ENCODE data around the gene CRYL1.

Gene CRYL1

GRCh38 chr13:20482787-20483186, 42.9 kb downstream of the CRYL1 start:
- Histone ChIP-seq H3K36me3 (ENCODE audit: control insufficient read depth, insufficient read depth, low read length) (no peaks in the 10 kb centered on the region), H3K27me3 (ENCODE audit: control insufficient read depth, insufficient read depth, low read length) (no peaks in the 10 kb centered on the region), H3K4me1 (ENCODE audit: control insufficient read depth, insufficient read depth, low read length) (peaks cover 6% of the 10 kb centered on the region), H3K9me3 (ENCODE audit: control insufficient read depth, insufficient read depth, low read length) (no peaks in the 10 kb centered on the region), H3K4me3 (ENCODE audit: low read depth, low read length) (no peak overlapping the region), H3K9ac (ENCODE audit: low read depth, low read length) (no peak overlapping the region)

GRCh38 chr13:20482275-20482761, 43.3 kb downstream of the CRYL1 start:
- H3K36me3 ChIP-seq (ENCODE audit: control insufficient read depth, insufficient read depth, low read length), result no peaks in the 10 kb centered on the region
- H3K4me1 ChIP-seq (ENCODE audit: control insufficient read depth, insufficient read depth, low read length), result peaks cover 6% of the 10 kb centered on the region
- no peak overlapping the region for H3K9ac ChIP-seq (ENCODE audit: low read depth, low read length)
- no peaks in the 10 kb centered on the region for H3K9me3 ChIP-seq (ENCODE audit: control insufficient read depth, insufficient read depth, low read length)
- no peak overlapping the region for H3K4me3 ChIP-seq (ENCODE audit: low read depth, low read length)
- no peaks in the 10 kb centered on the region for H3K27me3 ChIP-seq (ENCODE audit: control insufficient read depth, insufficient read depth, low read length)

- no peaks in the 10 kb centered on the region for H3K9me3 ChIP-seq (ENCODE audit: control insufficient read depth, insufficient read depth, low read length)
- no peak overlapping the region for H3K4me3 ChIP-seq (ENCODE audit: low read depth, low read length)
Measured at GRCh38 chr13:20477394-20477793, 48.3 kb downstream of the CRYL1 start.

GRCh38 chr13:20475927-20476691, 49.5 kb downstream of the CRYL1 start:
- H3K9ac ChIP-seq (ENCODE audit: low read depth, low read length), result no peak overlapping the region
- no peaks in the 10 kb centered on the region for H3K27me3 ChIP-seq (ENCODE audit: control insufficient read depth, insufficient read depth, low read length)
- H3K36me3 ChIP-seq (ENCODE audit: control insufficient read depth, insufficient read depth, low read length), result no peaks in the 10 kb centered on the region

More at GRCh38 chr13:20477394-20477793, 48.3 kb downstream of the CRYL1 start:
- no peaks in the 10 kb centered on the region for H3K27me3 ChIP-seq (ENCODE audit: control insufficient read depth, insufficient read depth, low read length)
- peaks cover 6% of the 10 kb centered on the region for H3K4me1 ChIP-seq (ENCODE audit: control insufficient read depth, insufficient read depth, low read length)
- no peak overlapping the region for H3K9ac ChIP-seq (ENCODE audit: low read depth, low read length)
- H3K36me3 ChIP-seq (ENCODE audit: control insufficient read depth, insufficient read depth, low read length), result no peaks in the 10 kb centered on the region

GRCh38 chr13:20474515-20474914, 51.1 kb downstream of the CRYL1 start:
- H3K27me3 ChIP-seq (ENCODE audit: control insufficient read depth, insufficient read depth, low read length), result no peaks in the 10 kb centered on the region
- no peak overlapping the region for H3K4me3 ChIP-seq (ENCODE audit: low read depth, low read length)
- H3K36me3 ChIP-seq (ENCODE audit: control insufficient read depth, insufficient read depth, low read length), result no peaks in the 10 kb centered on the region
- H3K9ac ChIP-seq (ENCODE audit: low read depth, low read length), result no peak overlapping the region
- H3K4me1 ChIP-seq (ENCODE audit: control insufficient read depth, insufficient read depth, low read length), result no peaks in the 10 kb centered on the region
- no peaks in the 10 kb centered on the region for H3K9me3 ChIP-seq (ENCODE audit: control insufficient read depth, insufficient read depth, low read length)

More at GRCh38 chr13:20475927-20476691, 49.5 kb downstream of the CRYL1 start:
- no peaks in the 10 kb centered on the region for H3K4me1 ChIP-seq (ENCODE audit: control insufficient read depth, insufficient read depth, low read length)
- H3K9me3 ChIP-seq (ENCODE audit: control insufficient read depth, insufficient read depth, low read length), result no peaks in the 10 kb centered on the region
- H3K4me3 ChIP-seq (ENCODE audit: low read depth, low read length), result no peak overlapping the region

- no peaks in the 10 kb centered on the region for H3K27me3 ChIP-seq (ENCODE audit: control insufficient read depth, insufficient read depth, low read length)
- H3K9me3 ChIP-seq (ENCODE audit: control insufficient read depth, insufficient read depth, low read length), result no peaks in the 10 kb centered on the region
- H3K9ac ChIP-seq (ENCODE audit: low read depth, low read length), result no peak overlapping the region
- H3K4me3 ChIP-seq (ENCODE audit: low read depth, low read length), result no peak overlapping the region
- H3K4me1 ChIP-seq (ENCODE audit: control insufficient read depth, insufficient read depth, low read length), result no peaks in the 10 kb centered on the region
- H3K36me3 ChIP-seq (ENCODE audit: control insufficient read depth, insufficient read depth, low read length), result no peaks in the 10 kb centered on the region
Measured at GRCh38 chr13:20473888-20474287, 51.8 kb downstream of the CRYL1 start.

- H3K4me3 ChIP-seq (ENCODE audit: low read depth, low read length), result no peak overlapping the region
- H3K36me3 ChIP-seq (ENCODE audit: control insufficient read depth, insufficient read depth, low read length), result no peaks in the 10 kb centered on the region
- H3K27me3 ChIP-seq (ENCODE audit: control insufficient read depth, insufficient read depth, low read length), result no peaks in the 10 kb centered on the region
- H3K9ac ChIP-seq (ENCODE audit: low read depth, low read length), result no peak overlapping the region
- H3K4me1 ChIP-seq (ENCODE audit: control insufficient read depth, insufficient read depth, low read length), result no peaks in the 10 kb centered on the region
- no peaks in the 10 kb centered on the region for H3K9me3 ChIP-seq (ENCODE audit: control insufficient read depth, insufficient read depth, low read length)
Measured at GRCh38 chr13:20473139-20473538, 52.5 kb downstream of the CRYL1 start.

- H3K4me3 ChIP-seq (ENCODE audit: low read depth, low read length), result no peak overlapping the region
- H3K36me3 ChIP-seq (ENCODE audit: control insufficient read depth, insufficient read depth, low read length), result no peaks in the 10 kb centered on the region
- H3K9ac ChIP-seq (ENCODE audit: low read depth, low read length), result no peak overlapping the region
- H3K4me1 ChIP-seq (ENCODE audit: control insufficient read depth, insufficient read depth, low read length), result no peaks in the 10 kb centered on the region
- H3K9me3 ChIP-seq (ENCODE audit: control insufficient read depth, insufficient read depth, low read length), result no peaks in the 10 kb centered on the region
- H3K27me3 ChIP-seq (ENCODE audit: control insufficient read depth, insufficient read depth, low read length), result no peaks in the 10 kb centered on the region
Measured at GRCh38 chr13:20472531-20472930, 53.1 kb downstream of the CRYL1 start.

- no peak overlapping the region for H3K4me3 ChIP-seq (ENCODE audit: low read depth, low read length)
- no peaks in the 10 kb centered on the region for H3K9me3 ChIP-seq (ENCODE audit: control insufficient read depth, insufficient read depth, low read length)
- no peaks in the 10 kb centered on the region for H3K27me3 ChIP-seq (ENCODE audit: control insufficient read depth, insufficient read depth, low read length)
- no peaks in the 10 kb centered on the region for H3K4me1 ChIP-seq (ENCODE audit: control insufficient read depth, insufficient read depth, low read length)
- H3K36me3 ChIP-seq (ENCODE audit: control insufficient read depth, insufficient read depth, low read length), result no peaks in the 10 kb centered on the region
- H3K9ac ChIP-seq (ENCODE audit: low read depth, low read length), result no peak overlapping the region
Measured at GRCh38 chr13:20470136-20470535, 55.5 kb downstream of the CRYL1 start.

GRCh38 chr13:20466371-20466770, 59.3 kb downstream of the CRYL1 start:
- Histone ChIP-seq H3K9ac (ENCODE audit: low read depth, low read length) (no peak overlapping the region), H3K4me3 (ENCODE audit: low read depth, low read length) (no peak overlapping the region), H3K4me1 (ENCODE audit: control insufficient read depth, insufficient read depth, low read length) (peaks cover 6% of the 10 kb centered on the region), H3K27me3 (ENCODE audit: control insufficient read depth, insufficient read depth, low read length) (no peaks in the 10 kb centered on the region), H3K36me3 (ENCODE audit: control insufficient read depth, insufficient read depth, low read length) (no peaks in the 10 kb centered on the region), H3K9me3 (ENCODE audit: control insufficient read depth, insufficient read depth, low read length) (no peaks in the 10 kb centered on the region)

GRCh38 chr13:20465218-20465879, 60.3 kb downstream of the CRYL1 start:
- Histone ChIP-seq H3K9me3 (ENCODE audit: control insufficient read depth, insufficient read depth, low read length) (no peaks in the 10 kb centered on the region), H3K9ac (ENCODE audit: low read depth, low read length) (no peak overlapping the region), H3K36me3 (ENCODE audit: control insufficient read depth, insufficient read depth, low read length) (no peaks in the 10 kb centered on the region), H3K4me1 (ENCODE audit: control insufficient read depth, insufficient read depth, low read length) (peaks cover 6% of the 10 kb centered on the region), H3K27me3 (ENCODE audit: control insufficient read depth, insufficient read depth, low read length) (no peaks in the 10 kb centered on the region), H3K4me3 (ENCODE audit: low read depth, low read length) (no peak overlapping the region)

- Histone ChIP-seq H3K4me1 (ENCODE audit: control insufficient read depth, insufficient read depth, low read length) (peaks cover 6% of the 10 kb centered on the region), H3K9me3 (ENCODE audit: control insufficient read depth, insufficient read depth, low read length) (no peaks in the 10 kb centered on the region), H3K9ac (ENCODE audit: low read depth, low read length) (no peak overlapping the region), H3K27me3 (ENCODE audit: control insufficient read depth, insufficient read depth, low read length) (no peaks in the 10 kb centered on the region), H3K4me3 (ENCODE audit: low read depth, low read length) (no peak overlapping the region), H3K36me3 (ENCODE audit: control insufficient read depth, insufficient read depth, low read length) (no peaks in the 10 kb centered on the region)
Measured at GRCh38 chr13:20462921-20463320, 62.7 kb downstream of the CRYL1 start.

All from iPS-15b (cell line).